GM12873 (cell line): ENCODE results near the gene ANO3.

ENCODE experiments used
- TF ChIP-seq, protein P1 (sequence below): IDR thresholded peaks from 2 replicates; pipeline ENCODE4 v1.5.1; 2012; ENCODE audit warnings: low read depth, mild to moderate bottlenecking, moderate library complexity, low read length, control low read depth; ENCODE audit not compliant: insufficient read depth; ENCODE audit errors: missing control alignments

Gene ANO3

GRCh38 chr11:26321516-26321915 is 10.4 kb upstream of the ANO3 start:
- TF ChIP-seq, protein P1, sequence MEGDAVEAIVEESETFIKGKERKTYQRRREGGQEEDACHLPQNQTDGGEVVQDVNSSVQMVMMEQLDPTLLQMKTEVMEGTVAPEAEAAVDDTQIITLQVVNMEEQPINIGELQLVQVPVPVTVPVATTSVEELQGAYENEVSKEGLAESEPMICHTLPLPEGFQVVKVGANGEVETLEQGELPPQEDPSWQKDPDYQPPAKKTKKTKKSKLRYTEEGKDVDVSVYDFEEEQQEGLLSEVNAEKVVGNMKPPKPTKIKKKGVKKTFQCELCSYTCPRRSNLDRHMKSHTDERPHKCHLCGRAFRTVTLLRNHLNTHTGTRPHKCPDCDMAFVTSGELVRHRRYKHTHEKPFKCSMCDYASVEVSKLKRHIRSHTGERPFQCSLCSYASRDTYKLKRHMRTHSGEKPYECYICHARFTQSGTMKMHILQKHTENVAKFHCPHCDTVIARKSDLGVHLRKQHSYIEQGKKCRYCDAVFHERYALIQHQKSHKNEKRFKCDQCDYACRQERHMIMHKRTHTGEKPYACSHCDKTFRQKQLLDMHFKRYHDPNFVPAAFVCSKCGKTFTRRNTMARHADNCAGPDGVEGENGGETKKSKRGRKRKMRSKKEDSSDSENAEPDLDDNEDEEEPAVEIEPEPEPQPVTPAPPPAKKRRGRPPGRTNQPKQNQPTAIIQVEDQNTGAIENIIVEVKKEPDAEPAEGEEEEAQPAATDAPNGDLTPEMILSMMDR, result no peak

GRCh38 chr11:26322335-26323067 is 9.4 kb upstream of the ANO3 start:
- TF ChIP-seq, protein P1, result no peak

- TF ChIP-seq, protein P1, result no peak
Measured at GRCh38 chr11:26323837-26324236, 8.1 kb upstream of the ANO3 start.

GRCh38 chr11:26324270-26324669 is 7.7 kb upstream of the ANO3 start:
- TF ChIP-seq, protein P1, result no peak

GRCh38 chr11:26326793-26327400 is 5.0 kb upstream of the ANO3 start:
- TF ChIP-seq, protein P1, result no peak

DNA sequence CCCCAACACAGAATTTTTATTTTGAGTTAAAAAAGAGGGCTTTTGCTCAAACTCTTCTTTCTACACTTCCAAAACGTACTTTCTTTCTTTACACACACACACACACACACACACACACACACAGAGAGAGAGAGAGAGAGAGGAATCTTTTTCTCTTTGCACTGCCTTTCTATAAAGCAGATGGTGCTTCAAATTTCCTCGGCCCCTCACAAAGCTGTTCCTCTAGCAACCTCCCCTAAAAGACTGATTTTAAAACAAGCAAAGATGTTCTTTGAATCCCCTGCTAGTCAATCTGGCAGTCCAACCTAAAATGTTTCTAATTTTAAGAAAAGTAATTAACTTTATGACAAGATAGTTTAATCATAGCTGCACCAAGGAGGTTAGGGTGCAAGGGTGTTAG is 2.7 kb upstream of the ANO3 start:
- TF ChIP-seq, protein P1, result no peak

GRCh38 chr11:26330262-26330661 is 1.7 kb upstream of the ANO3 start:
- TF ChIP-seq, protein P1, result no peak
